Renal cortex interstitium (tissue), 11 donors: ENCODE measurements around the gene INPP5A. TPM values are rescaled to one million over a fixed set of nuclear protein-coding genes. Genes with fewer than 3 reads are reported as not detected.

Experiments used
- DNase-seq, 11 donors: peaks; one replicate each; pipeline ENCODE4 v3.0.0-alpha.2; 2013; ENCODE audit warnings: low read depth in 9 of 11, low spot score in 4 of 11; ENCODE audit errors: extremely low read depth in 1 of 11
- polyA plus RNA-seq, 3 donors: library from polyadenylated mRNA; unstranded; fragments of 120-200 nt; gene quantifications; one replicate each; pipeline ENCODE4 v1.2.1, GENCODE V29; 2013; ENCODE audit not compliant: insufficient read length in 3 of 3

The INPP5A gene
- polyA plus RNA-seq, 3 donors, result 30.7 to 33.1 (median 31.3) TPM

DNA sequence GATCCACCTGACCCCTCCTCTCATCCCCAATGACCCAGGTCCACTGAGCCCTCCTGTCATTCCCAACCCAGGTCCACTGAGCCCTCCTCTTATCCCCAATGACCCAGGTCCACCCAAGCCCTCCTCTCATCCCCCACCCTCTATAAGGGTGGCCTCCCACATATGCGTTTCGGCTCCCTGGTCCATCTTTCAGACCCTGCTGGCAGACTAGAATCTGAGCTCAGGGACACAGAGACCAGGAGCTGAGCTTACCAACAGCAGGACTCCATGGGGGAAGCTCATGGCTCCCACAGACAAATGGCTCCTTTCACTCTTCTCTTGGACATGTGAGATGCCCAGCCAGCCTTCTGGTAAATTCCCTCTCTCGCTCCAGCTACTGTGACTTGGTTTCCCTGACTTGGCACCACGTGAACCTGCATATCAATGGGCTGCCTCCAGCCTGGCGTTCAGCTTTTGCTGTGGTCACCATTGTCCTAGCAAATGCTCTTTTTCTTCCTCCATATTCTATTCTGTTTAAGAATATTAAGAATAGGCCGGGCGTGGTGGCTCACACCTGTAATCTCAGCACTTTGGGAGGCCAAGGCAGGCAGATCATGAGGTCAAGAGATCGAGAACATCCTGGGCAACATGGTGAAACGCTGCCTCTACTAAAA is 24.8 kb upstream of the INPP5A start:
- DNase-seq, result no peak

DNA sequence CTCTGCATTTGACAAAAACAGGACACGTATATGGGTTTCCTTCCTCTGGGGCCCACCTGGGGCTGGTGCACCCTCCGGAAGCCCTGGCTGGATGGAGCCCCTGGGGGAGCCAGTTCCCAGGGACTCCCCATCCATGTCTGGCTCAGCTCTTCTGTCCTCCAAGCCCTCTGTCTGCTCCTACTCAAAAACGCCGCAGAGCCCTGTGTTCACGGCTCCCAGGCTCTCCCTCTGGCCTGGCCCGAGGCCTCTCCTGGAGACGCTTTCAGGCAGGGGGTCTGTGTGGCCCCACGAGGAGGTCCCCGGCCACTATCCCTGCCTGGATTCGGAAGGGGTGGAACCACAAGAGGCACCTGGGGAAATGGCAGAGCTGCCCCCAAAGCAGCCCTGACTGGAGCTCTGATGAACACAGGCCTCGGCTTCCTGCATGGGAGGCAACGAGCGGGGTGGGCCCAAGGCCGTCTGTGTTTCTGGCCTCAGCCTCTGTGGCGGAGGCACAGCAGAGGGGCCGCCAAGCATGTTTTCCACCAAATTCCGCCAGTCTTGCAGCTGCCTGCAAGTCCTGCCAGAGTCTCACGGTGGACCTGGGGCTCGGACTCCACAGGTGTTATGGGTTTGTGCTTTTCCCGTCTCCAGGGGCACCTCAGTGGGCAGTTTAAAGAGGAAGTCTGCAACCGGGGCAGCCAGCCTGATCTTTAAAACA is 22.6 kb upstream of the INPP5A start:
- no peak for DNase-seq

DNA sequence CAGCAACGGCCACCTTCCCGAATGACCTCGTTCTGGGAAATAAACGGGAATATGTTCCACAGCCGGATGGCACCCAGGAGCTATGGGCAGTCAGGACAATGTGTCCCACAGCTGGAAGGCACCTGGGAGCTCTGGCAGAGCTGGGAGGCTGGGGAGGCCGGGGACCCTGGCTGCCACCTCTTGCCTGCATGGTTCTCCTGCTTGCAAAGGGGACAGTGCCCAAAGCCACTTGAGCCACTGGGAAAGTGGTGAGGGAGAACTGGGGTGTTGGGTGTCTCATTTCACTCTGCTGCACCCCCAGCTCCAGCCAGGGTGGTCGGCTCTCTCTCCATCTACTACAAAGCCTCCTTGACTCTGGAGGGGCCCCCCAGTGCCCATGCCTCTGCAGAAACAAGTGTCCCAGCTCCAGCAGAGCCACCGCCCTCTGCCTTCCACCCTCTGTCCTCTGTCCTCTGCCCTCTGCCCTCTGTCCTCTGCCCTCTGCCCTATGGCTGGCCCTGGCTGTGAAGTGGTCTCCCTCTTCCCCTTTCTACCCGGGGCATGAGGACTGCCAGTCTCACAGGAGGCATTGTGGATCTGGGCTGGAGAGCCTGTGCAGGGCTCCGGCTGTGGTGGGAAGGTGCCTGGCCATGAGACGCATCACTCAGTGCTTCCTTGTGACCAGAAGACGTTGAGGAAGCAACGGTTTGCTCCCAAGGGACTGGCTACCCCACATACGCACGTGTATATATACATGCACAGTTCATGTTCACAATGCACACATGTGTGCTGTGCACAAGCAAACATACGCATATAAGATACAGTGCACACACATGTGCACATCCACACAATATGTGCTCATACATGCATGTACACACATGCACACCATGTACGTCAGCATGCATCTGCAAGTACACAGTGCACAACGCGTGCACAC is 21.5 kb upstream of the INPP5A start:
- DNase-seq, result no peak

DNA sequence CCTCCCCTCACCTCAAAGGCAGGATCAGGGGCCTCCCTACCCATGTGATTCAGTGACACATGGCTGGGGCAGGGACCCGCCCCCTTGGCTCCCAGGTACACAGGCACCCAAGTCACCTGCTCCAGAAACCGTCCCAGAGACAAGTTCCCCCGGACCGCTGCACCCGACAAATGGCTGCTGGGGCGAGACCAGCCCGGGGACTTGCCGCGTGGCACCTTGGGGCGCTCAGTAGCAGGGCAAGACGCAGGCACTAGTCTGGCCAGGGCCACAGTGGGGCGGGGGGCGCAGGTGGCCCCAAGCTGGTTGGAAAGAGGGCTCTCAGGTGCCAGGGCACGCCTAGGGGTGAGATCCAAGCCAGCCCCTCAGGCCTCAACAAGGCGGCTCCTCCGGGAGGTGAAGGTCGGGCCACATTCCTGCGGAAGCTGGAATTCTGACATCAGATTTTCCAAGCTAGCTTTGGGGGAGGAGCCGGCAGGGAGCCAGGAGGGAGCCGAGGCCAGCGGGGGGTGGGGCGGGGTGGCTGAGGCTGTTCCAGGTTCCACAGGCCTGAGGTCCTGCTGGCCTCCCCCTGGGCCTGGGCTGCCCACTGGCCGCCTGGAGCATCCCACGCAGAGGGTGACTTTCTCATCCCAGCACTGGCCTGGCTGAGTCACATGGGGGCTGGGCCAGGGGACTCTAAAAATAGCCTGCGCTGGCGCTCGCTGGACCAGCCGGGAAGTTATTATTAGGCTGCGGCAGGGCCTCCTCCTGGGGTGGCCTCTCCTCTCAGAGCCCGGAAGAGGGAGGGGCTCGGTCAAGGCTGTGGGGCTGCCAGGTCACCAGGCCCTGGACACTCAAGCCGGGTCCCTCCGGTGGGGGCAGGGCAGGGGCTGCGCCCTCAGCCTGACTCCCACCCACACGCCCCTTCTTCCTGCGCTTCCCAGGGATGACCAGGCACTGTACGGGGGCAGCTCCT is 20.5 kb upstream of the INPP5A start:
- peak; percentile 69 to 91 (median 85) for DNase-seq

DNA sequence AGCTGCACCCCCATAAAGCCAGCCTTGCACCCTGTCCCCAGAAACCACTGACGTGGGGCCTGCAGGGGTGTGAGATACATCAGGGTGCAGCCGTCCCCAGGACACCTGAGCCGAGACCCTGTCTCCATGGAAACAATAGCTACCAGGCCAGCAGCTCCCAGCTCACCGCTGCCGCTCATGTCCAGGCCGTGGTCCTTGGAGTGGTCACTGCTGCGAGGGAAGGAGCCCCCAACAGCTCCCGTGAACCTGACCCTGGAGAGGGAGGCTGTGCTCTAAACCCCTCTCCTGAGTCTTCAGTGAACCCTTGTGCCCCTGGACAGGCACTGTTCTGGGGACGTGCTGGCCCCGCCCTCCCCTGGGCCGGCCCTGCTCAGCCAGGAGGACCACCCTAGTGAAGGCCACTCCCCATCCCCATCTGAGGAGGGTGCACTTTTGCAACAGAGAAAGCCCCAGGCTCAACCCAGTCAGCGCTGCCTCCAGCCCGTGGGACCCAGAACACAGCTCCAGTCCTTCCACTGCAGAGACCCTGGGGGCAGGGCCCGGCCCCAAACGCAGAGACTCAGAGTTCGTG is 19.6 kb upstream of the INPP5A start:
- DNase-seq, result no peak

DNA sequence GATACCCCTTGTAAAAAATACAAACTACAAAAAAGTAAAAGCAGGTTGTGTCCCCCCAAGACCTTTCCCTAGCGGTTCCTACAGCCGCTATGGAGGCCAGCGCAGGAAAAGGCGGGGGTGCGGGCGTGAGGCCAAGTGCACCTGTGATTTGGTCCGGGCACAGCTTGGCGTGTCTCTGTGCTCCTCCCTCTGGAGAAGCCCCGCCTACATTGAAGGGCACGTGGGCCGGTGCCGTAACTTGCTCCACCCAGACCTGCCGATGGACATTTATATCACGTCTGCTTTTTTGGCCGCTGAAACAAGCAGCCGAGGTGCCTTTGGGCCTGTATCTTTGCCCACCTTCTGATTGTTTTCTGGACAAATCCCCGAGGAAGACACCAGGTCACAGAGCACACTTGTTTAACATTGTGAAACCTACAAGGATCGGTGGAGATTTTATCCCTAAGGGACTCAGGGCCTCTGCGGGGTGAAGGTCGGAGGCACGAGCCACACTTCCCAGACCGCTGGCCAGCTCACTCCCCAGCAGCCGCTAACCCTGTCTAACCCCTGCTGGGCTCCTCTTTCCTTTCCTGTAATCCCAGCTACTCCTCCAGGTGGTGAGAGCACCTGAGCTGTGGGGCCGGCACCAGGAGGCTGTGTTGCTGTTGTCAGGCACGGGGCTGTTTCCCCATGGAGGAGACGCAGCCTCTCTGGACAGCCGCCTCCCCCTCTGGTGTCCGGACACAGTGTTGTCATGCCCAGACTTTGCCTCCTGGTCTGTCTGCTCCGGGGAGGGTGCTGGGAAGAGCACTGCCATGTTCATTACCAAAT is 18.8 kb upstream of the INPP5A start:
- no peak for DNase-seq

DNA sequence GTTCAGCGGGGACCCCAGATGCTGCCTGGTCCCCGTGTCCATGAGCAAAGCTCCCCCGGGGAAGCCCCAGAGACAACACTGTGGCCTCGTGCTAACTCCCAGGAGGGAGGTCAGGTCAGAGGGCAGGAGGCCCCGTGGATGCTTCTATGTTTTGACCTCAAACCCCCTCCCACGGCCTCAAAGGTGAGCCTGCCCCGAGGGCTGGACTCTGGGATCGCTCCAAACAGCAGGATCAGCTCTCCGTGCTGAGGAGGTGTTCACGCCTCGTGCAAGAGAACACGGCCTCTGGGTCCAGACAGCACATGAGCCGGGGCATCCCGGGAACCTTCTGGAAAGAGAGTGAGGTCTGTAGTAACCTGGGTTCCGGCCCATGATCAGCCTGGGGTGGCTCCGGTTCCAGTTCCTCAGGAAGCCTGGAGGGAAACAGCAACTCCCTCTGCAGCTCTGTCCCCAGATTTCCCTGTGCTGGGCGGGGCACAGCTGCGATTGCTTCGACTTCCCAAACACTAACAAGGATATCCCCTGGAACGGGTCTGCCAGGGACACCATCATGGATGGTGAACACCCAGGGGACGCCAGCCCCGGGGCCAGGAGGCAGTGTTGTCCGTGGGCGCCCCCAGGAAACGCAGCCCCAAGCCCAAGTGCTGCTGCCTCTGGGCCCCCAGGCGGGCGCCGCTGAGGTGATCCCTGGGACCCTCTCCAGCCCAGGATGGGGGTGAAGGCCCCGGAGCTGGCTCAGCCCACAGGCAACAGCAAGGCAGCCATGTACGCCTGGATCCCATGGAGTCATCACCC is 18.0 kb upstream of the INPP5A start:
- no peak for DNase-seq

DNA sequence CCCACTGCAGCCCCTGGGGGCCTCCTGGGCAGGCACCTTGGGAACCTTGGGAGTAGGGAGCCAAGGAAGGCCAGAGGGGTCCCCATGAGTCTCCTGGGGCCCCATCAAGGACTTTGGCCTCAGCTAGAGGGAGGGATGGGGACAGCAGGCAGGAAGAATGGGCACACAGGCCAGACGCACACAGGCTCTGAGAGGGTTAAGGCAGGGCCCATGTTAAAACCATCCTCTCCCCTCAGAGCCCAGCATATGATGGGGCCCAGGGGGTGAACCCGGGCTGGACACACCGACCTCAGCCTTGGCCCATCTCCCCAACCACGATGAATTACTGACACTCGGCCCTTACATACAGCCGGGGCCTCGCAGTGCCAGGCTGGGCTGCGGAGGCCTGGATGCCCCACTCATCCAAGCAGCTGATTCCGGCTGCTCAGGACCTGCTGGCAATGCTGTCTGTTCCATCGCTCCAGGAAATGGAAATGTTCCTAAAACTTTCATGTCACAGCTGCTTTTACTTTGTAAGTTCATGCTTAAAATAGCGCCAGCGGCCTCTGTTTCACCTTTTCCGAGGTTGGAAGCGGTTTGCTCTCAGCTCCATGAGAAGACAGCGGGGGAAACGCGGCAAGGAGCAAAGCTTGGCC is 17.3 kb upstream of the INPP5A start:
- DNase-seq, result peak in 6 of 11 donors; percentile 60 to 78 (median 74)

DNA sequence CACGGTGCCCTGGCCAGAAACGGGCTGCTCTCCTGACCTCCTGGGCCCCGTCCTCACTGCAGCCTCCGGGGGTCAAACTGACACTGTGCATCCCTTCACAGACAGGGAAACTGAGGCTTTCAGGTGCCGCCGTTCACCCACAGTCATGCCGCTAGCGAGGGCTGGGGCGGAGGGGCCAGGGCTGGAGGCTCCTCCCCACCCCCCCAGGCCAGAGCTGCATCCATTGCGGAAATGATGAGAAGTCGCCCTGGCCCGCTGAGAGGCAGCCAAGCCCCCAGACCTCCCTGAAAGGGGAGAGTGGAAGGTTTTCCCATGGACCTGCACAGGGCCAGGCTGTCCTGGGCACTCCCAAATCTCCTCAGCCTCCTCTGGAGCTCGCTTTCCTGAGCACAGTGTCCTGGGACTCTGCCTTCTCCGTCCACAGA is 16.5 kb upstream of the INPP5A start:
- DNase-seq, result no peak

DNA sequence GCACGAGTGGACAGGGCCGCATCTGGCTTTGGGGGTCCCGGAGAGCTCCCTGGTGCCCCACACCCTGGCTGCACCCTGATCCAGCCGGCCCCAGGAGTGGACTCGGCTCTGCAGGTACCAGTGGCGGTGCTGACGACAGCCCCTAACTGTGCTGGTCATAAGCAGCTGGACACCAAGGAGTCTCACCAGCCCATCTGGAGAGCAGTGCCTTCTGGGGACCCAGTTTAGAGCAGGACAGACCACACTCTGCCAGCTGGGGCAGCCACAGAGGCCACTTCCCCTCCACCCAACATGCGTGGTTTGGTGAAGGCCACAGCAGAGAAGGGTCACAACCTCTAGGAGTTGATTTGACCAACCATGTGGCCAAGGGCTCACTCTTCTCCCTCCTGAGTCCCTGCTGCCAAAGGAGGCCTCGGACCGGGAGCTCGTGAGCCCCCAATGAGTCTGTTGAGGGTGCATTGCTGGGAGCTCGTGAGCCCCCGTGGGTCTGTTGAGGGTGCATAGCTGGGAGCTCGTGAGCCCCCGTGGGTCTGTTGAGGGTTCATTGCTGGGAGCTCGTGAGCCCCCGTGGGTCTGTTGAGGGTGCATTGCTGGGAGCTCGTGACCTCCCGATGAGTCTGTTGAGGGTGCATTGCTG is 16.0 kb upstream of the INPP5A start:
- no peak for DNase-seq

DNA sequence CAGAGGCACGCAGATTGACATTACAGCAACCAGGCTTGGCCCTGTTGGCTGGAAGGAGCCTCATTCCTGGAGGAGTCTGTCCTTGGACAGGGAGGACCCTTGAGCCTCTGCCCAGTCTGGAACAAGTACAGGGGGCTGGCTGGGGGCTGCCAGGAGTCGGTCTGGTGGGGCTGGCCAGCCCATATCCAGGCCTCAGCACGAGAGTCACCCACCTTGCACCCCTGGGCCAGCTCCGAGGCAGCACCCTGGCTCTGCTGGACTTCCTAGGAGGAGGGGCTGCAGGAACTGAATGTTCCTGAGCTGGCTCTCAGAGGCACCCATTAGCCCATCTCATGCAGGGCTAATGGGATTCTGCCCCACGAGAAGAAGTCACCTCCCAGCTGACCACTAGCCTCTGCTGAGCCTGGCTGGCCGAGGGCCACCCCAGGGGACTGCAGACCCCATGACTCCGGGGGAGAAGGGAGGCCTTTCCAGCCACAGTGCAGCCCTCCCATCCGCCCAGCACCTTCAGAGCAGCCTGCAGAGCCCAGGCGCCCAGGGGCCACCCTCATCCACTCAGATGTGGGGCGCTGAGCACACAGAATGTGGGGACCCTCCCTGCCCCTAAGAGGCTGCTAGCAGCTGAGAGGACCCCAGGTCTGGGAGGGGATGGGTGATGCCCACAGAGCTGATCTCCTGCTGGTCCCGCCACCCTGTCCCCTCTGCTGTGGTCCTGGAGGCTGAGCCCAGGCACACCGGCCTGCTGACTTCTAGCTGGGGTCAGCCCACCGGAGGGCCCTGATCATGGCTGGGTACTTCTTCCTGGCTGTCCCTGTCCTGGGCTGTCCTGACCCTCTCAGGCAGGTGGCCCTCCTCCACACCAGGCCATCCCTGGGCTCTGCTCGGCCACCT is 14.8 kb upstream of the INPP5A start:
- no peak for DNase-seq

DNA sequence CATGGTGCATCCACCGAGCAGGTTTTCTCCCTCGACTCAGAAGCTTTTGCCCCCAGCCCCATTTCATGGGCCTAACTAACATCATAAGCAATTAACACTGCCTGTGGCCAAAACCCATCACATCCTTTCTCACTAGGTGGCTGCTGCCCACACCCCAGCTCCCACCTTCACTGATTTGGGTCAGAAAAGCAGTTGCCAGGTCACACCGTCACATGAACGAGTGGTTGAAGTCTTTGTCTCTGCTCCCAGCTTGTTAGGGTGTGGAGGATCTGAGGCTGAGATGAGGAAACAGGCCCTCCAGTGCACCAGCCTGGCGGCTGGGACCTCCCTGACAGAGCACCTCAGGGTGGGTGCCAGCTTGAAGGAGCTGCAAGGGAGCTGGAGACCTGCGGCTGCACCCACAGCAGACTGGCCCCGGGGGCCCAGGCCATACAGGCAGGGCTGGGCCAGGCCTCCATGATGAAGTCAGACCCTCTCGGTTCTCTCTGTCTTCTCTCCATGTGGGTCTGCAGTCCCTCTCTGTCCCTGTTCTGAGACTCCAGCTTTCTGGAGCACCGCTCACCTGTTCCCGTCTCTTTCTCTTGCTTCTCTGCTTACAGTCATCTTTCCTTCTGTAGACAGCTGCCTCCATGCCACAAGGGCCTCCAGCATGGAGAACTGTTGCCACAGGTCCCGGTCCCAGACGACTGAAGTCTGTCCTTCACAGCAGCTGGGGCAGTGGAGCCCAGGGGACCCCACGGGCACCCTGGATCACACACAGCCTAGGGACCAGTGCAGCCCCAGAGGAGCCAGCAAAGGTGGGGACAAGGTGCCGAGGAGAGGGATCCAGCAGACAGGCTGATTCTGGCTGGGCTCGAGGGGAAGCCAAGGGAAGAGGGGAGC is 13.8 kb upstream of the INPP5A start:
- DNase-seq, result no peak

DNA sequence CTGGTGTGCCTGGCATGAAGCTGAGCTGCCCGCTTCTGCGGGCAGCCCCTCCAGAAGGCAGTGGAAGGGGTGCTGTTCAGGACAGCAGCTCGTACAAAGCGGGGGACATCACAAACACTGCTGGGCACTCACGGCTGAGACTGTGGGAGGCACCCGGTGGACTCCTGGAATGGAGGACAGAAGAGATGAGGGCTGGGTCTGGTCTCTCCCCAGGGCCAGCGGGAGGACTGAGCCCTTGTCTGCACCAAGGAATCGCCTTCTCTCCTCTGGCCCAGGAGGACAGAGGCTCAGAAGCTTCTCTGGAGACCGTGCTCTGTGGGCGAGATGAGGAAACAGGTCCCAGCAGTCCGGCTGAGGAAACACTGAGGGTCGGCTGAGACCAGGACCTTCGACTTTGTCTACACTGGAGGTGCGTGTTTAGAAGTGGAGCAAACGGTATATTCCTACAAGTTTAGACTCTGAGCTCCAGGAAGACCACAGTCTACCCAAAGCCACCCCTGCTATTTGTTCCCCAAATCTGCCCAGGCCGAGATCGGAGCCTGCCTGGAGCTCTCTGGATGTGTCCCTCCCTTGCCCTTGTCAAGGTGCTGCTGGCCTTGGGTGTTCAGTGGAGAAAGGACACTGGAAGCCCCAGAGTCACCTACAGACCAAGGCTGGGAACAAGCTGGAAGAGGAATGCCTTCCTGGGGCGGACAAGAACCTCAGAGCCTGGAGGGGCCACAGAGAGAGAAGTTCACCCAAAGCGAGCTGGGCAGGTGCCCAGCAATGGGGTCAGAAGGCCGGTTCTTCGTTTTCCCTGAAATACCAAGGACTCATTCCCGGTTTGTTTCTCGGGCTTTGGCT is 12.9 kb upstream of the INPP5A start:
- no peak for DNase-seq
